Vagina (tissue), 2 donors: ENCODE data around the gene ABCC1.

Source experiments
- POLR2A ChIP-seq, 2 donors: fragments of 450-650 bp; IDR thresholded peaks; one replicate each; pipeline ENCODE4 v1.6.1; 2017; ENCODE audit warnings: antibody characterized with exemption in 2 of 2, mild to moderate bottlenecking in 2 of 2, moderate library complexity in 2 of 2
- TF ChIP-seq, protein P1 (sequence below), 3 experiments: fragments of 450-650 bp in 2 of 3; fragments of 200-600 bp in 1 of 3; sonication (generic) in 1 of 3; IDR thresholded peaks; one replicate each; pipeline ENCODE4 v1.5.1; 2017 to 2019; ENCODE audit warnings: antibody characterized with exemption in 3 of 3, mild to moderate bottlenecking in 2 of 3, moderate library complexity in 2 of 3

GRCh38 chr16:15974057-15974456, 24.6 kb downstream of the ABCC1 start:
- TF ChIP-seq, protein P1, sequence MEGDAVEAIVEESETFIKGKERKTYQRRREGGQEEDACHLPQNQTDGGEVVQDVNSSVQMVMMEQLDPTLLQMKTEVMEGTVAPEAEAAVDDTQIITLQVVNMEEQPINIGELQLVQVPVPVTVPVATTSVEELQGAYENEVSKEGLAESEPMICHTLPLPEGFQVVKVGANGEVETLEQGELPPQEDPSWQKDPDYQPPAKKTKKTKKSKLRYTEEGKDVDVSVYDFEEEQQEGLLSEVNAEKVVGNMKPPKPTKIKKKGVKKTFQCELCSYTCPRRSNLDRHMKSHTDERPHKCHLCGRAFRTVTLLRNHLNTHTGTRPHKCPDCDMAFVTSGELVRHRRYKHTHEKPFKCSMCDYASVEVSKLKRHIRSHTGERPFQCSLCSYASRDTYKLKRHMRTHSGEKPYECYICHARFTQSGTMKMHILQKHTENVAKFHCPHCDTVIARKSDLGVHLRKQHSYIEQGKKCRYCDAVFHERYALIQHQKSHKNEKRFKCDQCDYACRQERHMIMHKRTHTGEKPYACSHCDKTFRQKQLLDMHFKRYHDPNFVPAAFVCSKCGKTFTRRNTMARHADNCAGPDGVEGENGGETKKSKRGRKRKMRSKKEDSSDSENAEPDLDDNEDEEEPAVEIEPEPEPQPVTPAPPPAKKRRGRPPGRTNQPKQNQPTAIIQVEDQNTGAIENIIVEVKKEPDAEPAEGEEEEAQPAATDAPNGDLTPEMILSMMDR (IDR thresholded peaks at IDR 0.05), result no peak
- TF ChIP-seq POLR2A (IDR thresholded peaks at IDR 0.05), result no peak
